COR-L47 (cell line): ENCODE data around the gene PDCL2.
"Not testable (repeated sequence)": the region's sequence is repeated elsewhere in the genome, so short reads cannot be mapped to it uniquely, and the experiment has no call there.

ENCODE experiments used
- DNase-seq: peaks from one replicate; lab custom pipeline; 2025; lab: John Stamatoyannopoulos, UW

PDCL2 gene

GRCh38 chr4:55592014-55592413, at the start of gene PDCL2:
PDCL2 (minus strand) TSS chr4:55592245; CDS start chr4:55592109, 136 bp downstream.
- no peak for DNase-seq

- no peak for DNase-seq
These were observed 45.3 kb upstream of the PDCL2 start for GRCh38 chr4:55637272-55637820.

GRCh38 chr4:55636656-55636999, 44.6 kb upstream of the PDCL2 start:
- no peak for DNase-seq

GRCh38 chr4:55635741-55636655, 44.0 kb upstream of the PDCL2 start, which contains the start of gene NMU:
NMU (minus strand) TSS chr4:55636298; CDS start chr4:55636192, 106 bp downstream.
- DNase-seq: peak; percentile 63

GRCh38 chr4:55635282-55635681, 43.2 kb upstream of the PDCL2 start:
- DNase-seq: peak; percentile 40

GRCh38 chr4:55634417-55635128, 42.5 kb upstream of the PDCL2 start:
- DNase-seq: no peak

- no peak for DNase-seq
These were observed 41.9 kb upstream of the PDCL2 start for GRCh38 chr4:55633903-55634302.

GRCh38 chr4:55625835-55626234, 33.8 kb upstream of the PDCL2 start:
- no peak for DNase-seq

- not testable (repeated sequence) for DNase-seq
These were observed 32.0 kb upstream of the PDCL2 start for GRCh38 chr4:55624063-55624462.

- no peak for DNase-seq
These were observed 26.6 kb upstream of the PDCL2 start for GRCh38 chr4:55618546-55619143.

GRCh38 chr4:55617587-55618197, 25.6 kb upstream of the PDCL2 start:
- no peak for DNase-seq

GRCh38 chr4:55615008-55615407, 23.0 kb upstream of the PDCL2 start:
- no peak for DNase-seq

- no peak for DNase-seq
These were observed 21.6 kb upstream of the PDCL2 start for GRCh38 chr4:55613621-55614020.

- no peak for DNase-seq
These were observed 20.3 kb upstream of the PDCL2 start for GRCh38 chr4:55612341-55612740.

GRCh38 chr4:55611358-55612059, 19.5 kb upstream of the PDCL2 start:
- no peak for DNase-seq

- DNase-seq: no peak
These were observed 18.3 kb upstream of the PDCL2 start for GRCh38 chr4:55610381-55610780.

- no peak for DNase-seq
These were observed 17.4 kb upstream of the PDCL2 start for GRCh38 chr4:55609393-55609866.

GRCh38 chr4:55608591-55608990, 16.5 kb upstream of the PDCL2 start:
- DNase-seq: no peak

GRCh38 chr4:55604996-55605395, 13.0 kb upstream of the PDCL2 start:
- no peak for DNase-seq

- DNase-seq: no peak
These were observed 8.6 kb upstream of the PDCL2 start for GRCh38 chr4:55600640-55601039.

GRCh38 chr4:55598641-55599040, 6.6 kb upstream of the PDCL2 start:
- DNase-seq: no peak
